ENCODE data around the gene MMEL1. TPM values are rescaled to one million over a fixed set of nuclear protein-coding genes. Genes with fewer than 3 reads are reported as not detected.

Gene MMEL1
- total RNA-seq, 1 experiment from 2014 or later: 0.46 TPM

- in situ Hi-C loops (cut with HindIII; ENCODE audit: low pct_unique_long_range_greater_than_20kb, low sequenced_read_pairs) (no loop called here), intact Hi-C loops (cut with micrococcal nuclease; ENCODE audit: unreplicated experiment) (no loop called here)
- ChIA-PET CTCF (no interaction called here), POLR2A (no interaction called here)
- no peak overlapping the region for H3K4me3 ChIP-seq (ENCODE audit: low read depth in 2 of 2, low read length in 2 of 2)
- no peak overlapping the region for H3K27ac ChIP-seq (ENCODE audit: low read length)
- no peaks in the 10 kb centered on the region for H3K27me3 ChIP-seq (ENCODE audit: control insufficient read depth, insufficient read depth, low read length)
- no peaks in the 10 kb centered on the region; the same call in 1 of the 2 replicates for H3K36me3 ChIP-seq (ENCODE audit: control insufficient read depth, insufficient read depth, low read length)
- ATAC-seq: no peak
- BruUV-seq (replicated peaks): no TSS peak
- DNase-seq (ENCODE audit: low read depth, low spot score): no peak
- TF ChIP-seq POLR2AphosphoS5 (IDR thresholded peaks at IDR 0.05; ENCODE audit: low read depth, low read length) (no peak), CTCF (IDR thresholded peaks at IDR 0.05) (no peak), REST (IDR thresholded peaks at IDR 0.05; ENCODE audit: insufficient read depth in 1 of 2, low read depth in 2 of 2, low read length in 1 of 2) (no peak), SIN3A (IDR thresholded peaks at IDR 0.05; ENCODE audit: borderline replicate concordance, insufficient read depth, low read depth, low read length) (no peak), TCF7L2 (IDR thresholded peaks at IDR 0.05; ENCODE audit: low read depth, low read length) (no peak)
- peaks cover 7% of the 10 kb centered on the region for H3K4me1 ChIP-seq (ENCODE audit: control insufficient read depth, insufficient read depth, low read length)
- H3K9me3 ChIP-seq (ENCODE audit: control insufficient read depth, insufficient read depth, low read depth, low read length): no peaks in the 10 kb centered on the region
Measured at GRCh38 chr1:2589431-2590232, 43.2 kb downstream of the MMEL1 start.

DNA sequence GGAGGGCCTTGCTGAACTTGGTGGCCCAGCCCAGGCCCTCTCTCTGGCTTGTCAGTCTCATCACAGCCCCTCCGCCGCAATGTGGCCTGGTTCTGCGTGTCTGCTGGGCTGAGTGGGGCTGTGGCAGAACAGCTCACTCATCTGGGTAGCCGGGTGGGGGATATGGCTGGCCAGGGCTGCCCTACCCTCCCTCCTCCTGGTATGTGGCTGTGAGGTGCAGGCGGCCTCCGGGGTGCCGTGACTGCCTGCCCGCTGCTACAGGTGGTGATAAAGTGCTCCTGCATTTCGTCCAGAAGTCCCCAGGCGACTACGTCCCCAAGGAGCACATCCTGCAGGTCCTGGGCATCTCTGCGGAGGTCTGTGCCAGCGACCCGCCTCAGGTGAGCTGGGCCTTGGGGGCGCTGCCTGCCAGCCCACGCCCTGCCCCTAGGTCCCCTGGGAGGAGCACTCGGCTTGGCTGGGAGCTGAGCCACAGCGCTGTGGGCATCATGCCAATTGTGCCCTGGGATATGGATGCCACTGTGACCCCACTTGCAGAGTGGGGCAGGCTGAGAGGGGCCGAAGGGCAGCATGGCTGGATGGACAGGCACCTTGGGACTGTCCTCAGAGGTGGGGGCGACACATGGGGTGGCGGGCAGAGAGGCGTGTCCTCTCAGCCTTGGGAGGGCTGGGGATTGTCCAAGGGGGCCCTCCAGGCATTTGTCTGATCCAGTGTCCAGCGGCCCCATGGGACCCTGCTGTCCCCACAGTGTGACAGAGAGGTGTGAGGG lies 44.0 kb downstream of the MMEL1 start:
- Histone ChIP-seq H3K36me3 (ENCODE audit: control insufficient read depth, insufficient read depth, low read length) (no peaks in the 10 kb centered on the region; the same call in 1 of the 2 replicates), H3K4me3 (ENCODE audit: low read depth in 2 of 2, low read length in 2 of 2) (no peak overlapping the region), H3K4me1 (ENCODE audit: control insufficient read depth, insufficient read depth, low read length) (peaks cover 9% of the 10 kb centered on the region), H3K27ac (ENCODE audit: low read length) (no peak overlapping the region), H3K9me3 (ENCODE audit: control insufficient read depth, insufficient read depth, low read depth, low read length) (no peaks in the 10 kb centered on the region), H3K27me3 (ENCODE audit: control insufficient read depth, insufficient read depth, low read length) (no peaks in the 10 kb centered on the region)
- CTCF ChIA-PET: no interaction called here
- in situ Hi-C loops (cut with HindIII; ENCODE audit: low pct_unique_long_range_greater_than_20kb, low sequenced_read_pairs) (no loop called here), intact Hi-C loops (cut with micrococcal nuclease; ENCODE audit: unreplicated experiment) (no loop called here)
- TF ChIP-seq SIN3A (IDR thresholded peaks at IDR 0.05; ENCODE audit: borderline replicate concordance, insufficient read depth, low read depth, low read length): no peak
- TF ChIP-seq POLR2AphosphoS5 (IDR thresholded peaks at IDR 0.05; ENCODE audit: low read depth, low read length): no peak
- no peak for TF ChIP-seq TCF7L2 (IDR thresholded peaks at IDR 0.05; ENCODE audit: low read depth, low read length)
- no peak for TF ChIP-seq CTCF (IDR thresholded peaks at IDR 0.05)
- TF ChIP-seq REST (IDR thresholded peaks at IDR 0.05; ENCODE audit: insufficient read depth in 1 of 2, low read depth in 2 of 2, low read length in 1 of 2): no peak
- no peak for ATAC-seq
- DNase-seq (ENCODE audit: low read depth, low spot score): no peak
- POLR2A ChIA-PET: no interaction called here
- no TSS peak for BruUV-seq (replicated peaks)

All from Panc1 (cell line).